ENCODE results near the gene ZBTB8B.

- TF ChIP-seq CTCF (IDR thresholded peaks at IDR 0.05) (no peak), EP300 (IDR thresholded peaks at IDR 0.05) (no peak)
These were observed 42.1 kb downstream of the ZBTB8B start for GRCh38 chr1:32507021-32507420.
